Skin epidermis (tissue), 12 donors: ENCODE results near the gene PJA1.
A peak's percentile ranks its signal among the peaks of the same experiment; 100 is the strongest.

Source experiments
- H3K27ac ChIP-seq, 21 experiments: fragments of 200-600 bp; sonication (generic) in 11 of 21; one replicate each; pipeline ENCODE4 v1.5.0; 2020; ENCODE audit warnings: mild to moderate bottlenecking in 3 of 21, inconsistent platforms in 2 of 21, moderate library complexity in 2 of 21
- H3K4me3 ChIP-seq, 7 experiments: fragments of 200-600 bp; sonication (generic) in 2 of 7; one replicate each; pipeline ENCODE4 v1.5.0; 2020; ENCODE audit warnings: inconsistent platforms in 2 of 7, mild to moderate bottlenecking in 2 of 7, moderate library complexity in 1 of 7

The PJA1 gene

GRCh38 chrX:69146739-69147138, 18.5 kb downstream of the PJA1 start:
- no peak overlapping the region for H3K4me3 ChIP-seq
- H3K27ac ChIP-seq = no peak overlapping the region

GRCh38 chrX:69145714-69146113, 19.5 kb downstream of the PJA1 start:
- no peak overlapping the region for H3K27ac ChIP-seq

GRCh38 chrX:69144838-69145680, 20.2 kb downstream of the PJA1 start:
- Histone ChIP-seq H3K27ac (peak overlapping the region in 1 of 21 experiments; percentile 19), H3K4me3 (no peak overlapping the region)

More at GRCh38 chrX:69145714-69146113, 19.5 kb downstream of the PJA1 start:
- H3K4me3 ChIP-seq = no peak overlapping the region

GRCh38 chrX:69143530-69143929, 21.7 kb downstream of the PJA1 start:
- Histone ChIP-seq H3K27ac (peak overlapping the region in 6 of 21 experiments; percentile 11 to 44 (median 24)), H3K4me3 (no peak overlapping the region)

- peak overlapping the region in 6 of 21 experiments; percentile 12 to 44 (median 28) for H3K27ac ChIP-seq
Measured at GRCh38 chrX:69142788-69143469, 22.3 kb downstream of the PJA1 start.

GRCh38 chrX:69140837-69141236, 24.4 kb downstream of the PJA1 start:
- Histone ChIP-seq H3K27ac (no peak overlapping the region), H3K4me3 (no peak overlapping the region)

More at GRCh38 chrX:69142788-69143469, 22.3 kb downstream of the PJA1 start:
- no peak overlapping the region for H3K4me3 ChIP-seq

GRCh38 chrX:69139516-69139915, 25.7 kb downstream of the PJA1 start:
- Histone ChIP-seq H3K27ac (no peak overlapping the region), H3K4me3 (no peak overlapping the region)

- no peak overlapping the region for H3K4me3 ChIP-seq
- peak overlapping the region in 1 of 21 experiments; percentile 44 for H3K27ac ChIP-seq
Measured at GRCh38 chrX:69138512-69138911, 26.7 kb downstream of the PJA1 start.

- peak overlapping the region in 3 of 21 experiments; percentile 44 to 71 (median 58) for H3K27ac ChIP-seq
- H3K4me3 ChIP-seq = no peak overlapping the region
Measured at GRCh38 chrX:69138118-69138390, 27.2 kb downstream of the PJA1 start.

GRCh38 chrX:69137371-69138117, 27.7 kb downstream of the PJA1 start:
- Histone ChIP-seq H3K27ac (peak overlapping the region in 18 of 21 experiments; percentile 37 to 83 (median 58)), H3K4me3 (no peak overlapping the region)

- H3K4me3 ChIP-seq = no peak overlapping the region
- peak overlapping the region in 19 of 21 experiments; percentile 37 to 83 (median 57) for H3K27ac ChIP-seq
Measured at GRCh38 chrX:69136546-69137331, 28.5 kb downstream of the PJA1 start.

GRCh38 chrX:69133921-69134542, 31.2 kb downstream of the PJA1 start:
- Histone ChIP-seq H3K4me3 (no peak overlapping the region), H3K27ac (no peak overlapping the region)

GRCh38 chrX:69131886-69132285, 33.4 kb downstream of the PJA1 start:
- no peak overlapping the region for H3K27ac ChIP-seq
- H3K4me3 ChIP-seq = no peak overlapping the region

GRCh38 chrX:69130439-69130838, 34.8 kb downstream of the PJA1 start:
- no peak overlapping the region for H3K27ac ChIP-seq
- H3K4me3 ChIP-seq = no peak overlapping the region

GRCh38 chrX:69128588-69128987, 36.7 kb downstream of the PJA1 start:
- Histone ChIP-seq H3K4me3 (no peak overlapping the region), H3K27ac (no peak overlapping the region)

GRCh38 chrX:69127466-69127865, 37.8 kb downstream of the PJA1 start:
- H3K27ac ChIP-seq = no peak overlapping the region
- no peak overlapping the region for H3K4me3 ChIP-seq

GRCh38 chrX:69126642-69127041, 38.6 kb downstream of the PJA1 start:
- H3K27ac ChIP-seq = no peak overlapping the region

GRCh38 chrX:69125094-69125493, 40.2 kb downstream of the PJA1 start:
- no peak overlapping the region for H3K4me3 ChIP-seq
- no peak overlapping the region for H3K27ac ChIP-seq

More at GRCh38 chrX:69126642-69127041, 38.6 kb downstream of the PJA1 start:
- no peak overlapping the region for H3K4me3 ChIP-seq

- H3K27ac ChIP-seq = peak overlapping the region in 1 of 21 experiments; percentile 16
- H3K4me3 ChIP-seq = no peak overlapping the region
Measured at GRCh38 chrX:69124108-69124507, 41.1 kb downstream of the PJA1 start.
